Panc1 (cell line): ENCODE data around the gene GAB1. TPM values are rescaled to one million over a fixed set of nuclear protein-coding genes. Genes with fewer than 3 reads are reported as not detected.

ENCODE experiments used
- ATAC-seq: fragments of 200-7000 bp; cut with Tn5 transposase; 2 replicates; pipeline ENCODE4 v1.9.1; 2020; ENCODE audit warnings: mild to moderate bottlenecking, moderate library complexity
- BruUV-seq: library from RNA; stranded (reverse); fragments of 400-500 nt; replicated peaks from 2 replicates; lab custom pipeline; 2021; lab: Mats Ljungman, UMichigan
- CTCF ChIA-PET: fragments of 300-600 bp; sonication (Branson Sonifier 250); formaldehyde crosslinking; loops from one replicate; lab custom pipeline; 2022; ENCODE audit warnings: antibody characterized with exemption; lab: Charles Lee
- POLR2A ChIA-PET: fragments of 300-600 bp; sonication (Branson Sonifier 250); formaldehyde crosslinking; loops from one replicate; lab custom pipeline; 2022; ENCODE audit warnings: antibody characterized with exemption; lab: Charles Lee
- DNase-seq: peaks from one replicate; pipeline ENCODE4 v3.0.0-alpha.2; 2010; ENCODE audit warnings: low read depth, low spot score
- H3K27ac ChIP-seq: 2 replicates; pipeline ENCODE4 v1.5.1; 2011; ENCODE audit warnings: mild to moderate bottlenecking, low read length, inconsistent platforms
- H3K27me3 ChIP-seq: fragments of 200-500 bp; sonication (Bioruptor generic); 2 replicates; pipeline ENCODE4 v1.6.0; 2014; ENCODE audit warnings: low read length, inconsistent platforms; ENCODE audit not compliant: control insufficient read depth, insufficient read depth
- H3K36me3 ChIP-seq: fragments of 200-500 bp; sonication (Bioruptor generic); 2 replicates; pipeline ENCODE4 v1.5.1; 2014; ENCODE audit warnings: inconsistent platforms, mild to moderate bottlenecking, low read length, moderate library complexity; ENCODE audit not compliant: control insufficient read depth, insufficient read depth
- H3K4me1 ChIP-seq: 2 replicates; pipeline ENCODE4 v1.5.1; 2011; ENCODE audit warnings: inconsistent platforms, mild to moderate bottlenecking, low read length, moderate library complexity; ENCODE audit not compliant: control insufficient read depth, insufficient read depth
- H3K4me3 ChIP-seq, 2 experiments: 2 replicates each; pipeline ENCODE4 v1.5.1; 2011 to 2012; ENCODE audit warnings: low read depth in 2 of 2, low read length in 2 of 2, mild to moderate bottlenecking in 2 of 2, inconsistent platforms in 1 of 2, moderate library complexity in 1 of 2
- H3K9me3 ChIP-seq: fragments of 200-500 bp; sonication (Bioruptor generic); 2 replicates; pipeline ENCODE4 v1.5.1; 2014; ENCODE audit warnings: low read depth, mild to moderate bottlenecking, inconsistent platforms, low read length, moderate library complexity; ENCODE audit not compliant: control insufficient read depth, insufficient read depth
- POLR2AphosphoS5 ChIP-seq: IDR thresholded peaks from 2 replicates; pipeline ENCODE4 v1.6.1; 2012; ENCODE audit warnings: mild to moderate bottlenecking, low read depth, low read length, moderate library complexity
- SIN3A ChIP-seq: IDR thresholded peaks from 2 replicates; pipeline ENCODE4 v1.6.1; 2012; ENCODE audit warnings: low read depth, mild to moderate bottlenecking, low read length, moderate library complexity, borderline replicate concordance; ENCODE audit not compliant: insufficient read depth
- TCF7L2 ChIP-seq: IDR thresholded peaks from 2 replicates; pipeline ENCODE4 v1.6.1; 2011; ENCODE audit warnings: mild to moderate bottlenecking, low read depth, low read length, inconsistent platforms
- in situ Hi-C: cut with HindIII; loops from 2 replicates; pipeline ENCODE4 v1.10.0; 2016; ENCODE audit warnings: low sequenced_read_pairs, low pct_unique_long_range_greater_than_20kb
- intact Hi-C: fragments of 100-400 bp; cut with micrococcal nuclease; formaldehyde crosslinking; loops from one replicate; pipeline ENCODE4 v1.10.0; 2022; ENCODE audit not compliant: unreplicated experiment
- total RNA-seq: library from RNA; stranded (reverse); gene quantifications from one replicate; pipeline ENCODE4 v1.2.1, GENCODE V29; 2021; ENCODE audit not compliant: unreplicated experiment
- TF ChIP-seq, protein P1 (sequence below): fragments of 450-650 bp; IDR thresholded peaks from 2 replicates; pipeline ENCODE4 v1.5.1; 2017; ENCODE audit warnings: mild to moderate bottlenecking
- TF ChIP-seq, protein P2 (sequence below), 2 experiments: IDR thresholded peaks; 2 replicates each; pipeline ENCODE4 v1.6.1; 2011 to 2012; ENCODE audit warnings: low read depth in 2 of 2, control low read depth in 1 of 2, low read length in 1 of 2, mild to moderate bottlenecking in 1 of 2, moderate library complexity in 1 of 2; ENCODE audit not compliant: insufficient read depth in 1 of 2

Gene GAB1
- total RNA-seq, 1 experiment from 2014 or later = 2.8 TPM

DNA sequence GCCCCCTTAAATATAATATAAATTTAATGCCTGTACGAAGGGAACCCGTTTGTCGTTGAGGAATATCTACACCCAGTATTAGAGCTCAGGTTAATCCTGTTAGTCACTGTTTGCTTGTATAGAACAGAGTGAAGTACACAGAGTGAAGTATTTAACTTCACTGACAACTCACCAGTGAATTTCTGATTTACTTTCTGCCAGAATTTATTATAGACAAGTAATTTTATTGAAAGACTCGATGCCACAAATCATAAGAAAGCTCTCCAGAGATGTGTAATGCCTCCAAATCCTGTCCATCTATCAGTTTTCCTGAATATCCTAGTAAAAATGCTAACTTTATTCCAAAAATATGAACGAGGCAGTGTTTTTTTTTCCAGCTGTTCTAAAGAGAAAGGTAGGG, 1.6 kb downstream of the GAB1 start:
- Histone ChIP-seq H3K4me1 (no peaks in the 10 kb centered on the region), H3K27me3 (peaks cover 4% of the 10 kb centered on the region; the same call in 1 of the 2 replicates), H3K36me3 (no peaks in the 10 kb centered on the region), H3K27ac (no peak overlapping the region), H3K9me3 (no peaks in the 10 kb centered on the region), H3K4me3 (no peak overlapping the region; a peak in 1 of 4 replicates)
- DNase-seq = no peak
- ATAC-seq = no peak
- no TSS peak for BruUV-seq
- ChIA-PET POLR2A (no interaction called here), CTCF (no interaction called here)
- intact Hi-C loops (loop anchor here (10.0 kb wide), 1 partner anchor 124 kb away; no protein-coding TSS in a partner anchor), in situ Hi-C loops (no loop called here)
- TF ChIP-seq SIN3A = no peak
- TF ChIP-seq POLR2AphosphoS5 = no peak
- TF ChIP-seq, protein P1, sequence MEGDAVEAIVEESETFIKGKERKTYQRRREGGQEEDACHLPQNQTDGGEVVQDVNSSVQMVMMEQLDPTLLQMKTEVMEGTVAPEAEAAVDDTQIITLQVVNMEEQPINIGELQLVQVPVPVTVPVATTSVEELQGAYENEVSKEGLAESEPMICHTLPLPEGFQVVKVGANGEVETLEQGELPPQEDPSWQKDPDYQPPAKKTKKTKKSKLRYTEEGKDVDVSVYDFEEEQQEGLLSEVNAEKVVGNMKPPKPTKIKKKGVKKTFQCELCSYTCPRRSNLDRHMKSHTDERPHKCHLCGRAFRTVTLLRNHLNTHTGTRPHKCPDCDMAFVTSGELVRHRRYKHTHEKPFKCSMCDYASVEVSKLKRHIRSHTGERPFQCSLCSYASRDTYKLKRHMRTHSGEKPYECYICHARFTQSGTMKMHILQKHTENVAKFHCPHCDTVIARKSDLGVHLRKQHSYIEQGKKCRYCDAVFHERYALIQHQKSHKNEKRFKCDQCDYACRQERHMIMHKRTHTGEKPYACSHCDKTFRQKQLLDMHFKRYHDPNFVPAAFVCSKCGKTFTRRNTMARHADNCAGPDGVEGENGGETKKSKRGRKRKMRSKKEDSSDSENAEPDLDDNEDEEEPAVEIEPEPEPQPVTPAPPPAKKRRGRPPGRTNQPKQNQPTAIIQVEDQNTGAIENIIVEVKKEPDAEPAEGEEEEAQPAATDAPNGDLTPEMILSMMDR = no peak
- TF ChIP-seq TCF7L2 = no peak
- TF ChIP-seq, protein P2, sequence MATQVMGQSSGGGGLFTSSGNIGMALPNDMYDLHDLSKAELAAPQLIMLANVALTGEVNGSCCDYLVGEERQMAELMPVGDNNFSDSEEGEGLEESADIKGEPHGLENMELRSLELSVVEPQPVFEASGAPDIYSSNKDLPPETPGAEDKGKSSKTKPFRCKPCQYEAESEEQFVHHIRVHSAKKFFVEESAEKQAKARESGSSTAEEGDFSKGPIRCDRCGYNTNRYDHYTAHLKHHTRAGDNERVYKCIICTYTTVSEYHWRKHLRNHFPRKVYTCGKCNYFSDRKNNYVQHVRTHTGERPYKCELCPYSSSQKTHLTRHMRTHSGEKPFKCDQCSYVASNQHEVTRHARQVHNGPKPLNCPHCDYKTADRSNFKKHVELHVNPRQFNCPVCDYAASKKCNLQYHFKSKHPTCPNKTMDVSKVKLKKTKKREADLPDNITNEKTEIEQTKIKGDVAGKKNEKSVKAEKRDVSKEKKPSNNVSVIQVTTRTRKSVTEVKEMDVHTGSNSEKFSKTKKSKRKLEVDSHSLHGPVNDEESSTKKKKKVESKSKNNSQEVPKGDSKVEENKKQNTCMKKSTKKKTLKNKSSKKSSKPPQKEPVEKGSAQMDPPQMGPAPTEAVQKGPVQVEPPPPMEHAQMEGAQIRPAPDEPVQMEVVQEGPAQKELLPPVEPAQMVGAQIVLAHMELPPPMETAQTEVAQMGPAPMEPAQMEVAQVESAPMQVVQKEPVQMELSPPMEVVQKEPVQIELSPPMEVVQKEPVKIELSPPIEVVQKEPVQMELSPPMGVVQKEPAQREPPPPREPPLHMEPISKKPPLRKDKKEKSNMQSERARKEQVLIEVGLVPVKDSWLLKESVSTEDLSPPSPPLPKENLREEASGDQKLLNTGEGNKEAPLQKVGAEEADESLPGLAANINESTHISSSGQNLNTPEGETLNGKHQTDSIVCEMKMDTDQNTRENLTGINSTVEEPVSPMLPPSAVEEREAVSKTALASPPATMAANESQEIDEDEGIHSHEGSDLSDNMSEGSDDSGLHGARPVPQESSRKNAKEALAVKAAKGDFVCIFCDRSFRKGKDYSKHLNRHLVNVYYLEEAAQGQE (IDR thresholded peaks at IDR 0.05; ENCODE audit: insufficient read depth in 1 of 2, low read depth in 2 of 2, low read length in 1 of 2) = no peak

DNA sequence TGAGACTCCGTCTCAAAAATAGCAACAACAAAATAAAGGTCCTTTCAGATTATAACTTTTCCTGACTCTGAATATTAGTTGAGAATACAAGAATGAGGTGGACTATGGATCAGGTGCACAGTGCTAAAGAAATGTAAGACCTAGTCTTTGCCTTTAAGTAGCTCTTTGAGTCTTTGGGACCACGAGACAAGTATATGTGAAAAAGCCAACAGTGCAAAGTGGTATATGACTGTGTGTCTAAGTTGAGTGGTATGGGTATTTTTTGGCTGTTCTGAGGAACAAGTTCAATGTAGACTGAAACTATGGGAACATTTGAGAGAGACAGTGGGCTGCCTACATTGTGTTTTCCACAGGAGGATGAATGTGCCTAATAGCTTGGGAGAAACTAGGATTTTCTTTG, 2.8 kb downstream of the GAB1 start:
- BruUV-seq = no TSS peak
- CTCF ChIA-PET = no interaction called here
- POLR2A ChIA-PET = no interaction called here
- Histone ChIP-seq H3K4me1 (no peaks in the 10 kb centered on the region), H3K36me3 (no peaks in the 10 kb centered on the region), H3K9me3 (no peaks in the 10 kb centered on the region), H3K27me3 (peaks cover 4% of the 10 kb centered on the region; the same call in 1 of the 2 replicates), H3K27ac (no peak overlapping the region), H3K4me3 (no peak overlapping the region)
- ATAC-seq (no peak), DNase-seq (no peak)
- intact Hi-C loops = loop anchor here (10.0 kb wide), 1 partner anchor 125 kb away; no protein-coding TSS in a partner anchor
- TF ChIP-seq POLR2AphosphoS5 (no peak), TCF7L2 (no peak), SIN3A (no peak)
- TF ChIP-seq, protein P2 (IDR thresholded peaks at IDR 0.05; ENCODE audit: insufficient read depth in 1 of 2, low read depth in 2 of 2, low read length in 1 of 2) = no peak
- TF ChIP-seq, protein P1 = no peak
- in situ Hi-C loops = no loop called here
